ENCODE results near the gene SBNO2.
"Not testable (repeated sequence)": the region's sequence is repeated elsewhere in the genome, so short reads cannot be mapped to it uniquely, and the experiment has no call there.

SBNO2 gene

DNA sequence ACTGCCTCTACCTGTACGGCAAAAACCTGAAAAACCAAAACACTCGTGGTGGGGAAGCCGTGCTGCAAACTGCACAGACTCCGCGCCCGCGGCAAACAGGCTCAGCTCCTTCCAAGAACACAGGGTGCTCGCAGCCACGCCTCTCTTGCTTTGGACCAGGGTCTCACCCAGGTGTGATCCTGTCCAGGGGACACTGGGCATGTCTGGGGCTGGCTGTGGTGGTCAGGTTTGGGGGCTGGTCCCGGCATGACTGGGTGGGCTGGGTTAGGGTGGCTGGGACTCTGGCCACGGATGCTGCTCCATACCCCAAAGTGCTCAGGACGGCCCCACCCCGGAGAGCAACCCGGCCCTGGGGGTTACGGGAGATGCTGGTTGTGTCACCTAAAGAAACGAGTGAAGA is 56.4 kb downstream of the SBNO2 start:
- Histone ChIP-seq H3K9ac (ENCODE audit: low read depth, low read length, poor library complexity, severe bottlenecking) (no peak overlapping the region), H3K4me2 (ENCODE audit: low read depth, low read length, poor library complexity, severe bottlenecking) (no peak overlapping the region), H3K27me3 (ENCODE audit: insufficient read depth, low read length, poor library complexity, severe bottlenecking) (no peaks in the 10 kb centered on the region), H3K79me2 (ENCODE audit: insufficient read depth, low read length) (no peaks in the 10 kb centered on the region), H3F3A (ENCODE audit: low read depth) (no peaks in the 10 kb centered on the region), H3K9me2 (replicated peaks; ENCODE audit: low read depth, low read length) (no peaks in the 10 kb centered on the region), H2AFZ (ENCODE audit: low read length) (no peak overlapping the region), H3K9me3 (ENCODE audit: insufficient read depth, low read depth, low read length) (no peaks in the 10 kb centered on the region), H3K36me3 (ENCODE audit: insufficient read depth, low read length) (peaks cover 58% of the 10 kb centered on the region; the same call in 1 of the 2 replicates), H4K20me1 (ENCODE audit: insufficient read depth, low read length, poor library complexity, severe bottlenecking) (no peaks in the 10 kb centered on the region), H3K4me1 (ENCODE audit: insufficient read depth, low read length, poor library complexity, severe bottlenecking) (no peaks in the 10 kb centered on the region), H3K4me3 (ENCODE audit: low read length, poor library complexity, severe bottlenecking) (no peak overlapping the region)
- TF ChIP-seq EZH2phosphoT487 (IDR thresholded peaks at IDR 0.05; ENCODE audit: borderline replicate concordance): no peak
- TF ChIP-seq, protein P1, sequence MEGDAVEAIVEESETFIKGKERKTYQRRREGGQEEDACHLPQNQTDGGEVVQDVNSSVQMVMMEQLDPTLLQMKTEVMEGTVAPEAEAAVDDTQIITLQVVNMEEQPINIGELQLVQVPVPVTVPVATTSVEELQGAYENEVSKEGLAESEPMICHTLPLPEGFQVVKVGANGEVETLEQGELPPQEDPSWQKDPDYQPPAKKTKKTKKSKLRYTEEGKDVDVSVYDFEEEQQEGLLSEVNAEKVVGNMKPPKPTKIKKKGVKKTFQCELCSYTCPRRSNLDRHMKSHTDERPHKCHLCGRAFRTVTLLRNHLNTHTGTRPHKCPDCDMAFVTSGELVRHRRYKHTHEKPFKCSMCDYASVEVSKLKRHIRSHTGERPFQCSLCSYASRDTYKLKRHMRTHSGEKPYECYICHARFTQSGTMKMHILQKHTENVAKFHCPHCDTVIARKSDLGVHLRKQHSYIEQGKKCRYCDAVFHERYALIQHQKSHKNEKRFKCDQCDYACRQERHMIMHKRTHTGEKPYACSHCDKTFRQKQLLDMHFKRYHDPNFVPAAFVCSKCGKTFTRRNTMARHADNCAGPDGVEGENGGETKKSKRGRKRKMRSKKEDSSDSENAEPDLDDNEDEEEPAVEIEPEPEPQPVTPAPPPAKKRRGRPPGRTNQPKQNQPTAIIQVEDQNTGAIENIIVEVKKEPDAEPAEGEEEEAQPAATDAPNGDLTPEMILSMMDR (conservative IDR thresholded peaks at IDR 0.05; ENCODE audit: low read length): no peak

DNA sequence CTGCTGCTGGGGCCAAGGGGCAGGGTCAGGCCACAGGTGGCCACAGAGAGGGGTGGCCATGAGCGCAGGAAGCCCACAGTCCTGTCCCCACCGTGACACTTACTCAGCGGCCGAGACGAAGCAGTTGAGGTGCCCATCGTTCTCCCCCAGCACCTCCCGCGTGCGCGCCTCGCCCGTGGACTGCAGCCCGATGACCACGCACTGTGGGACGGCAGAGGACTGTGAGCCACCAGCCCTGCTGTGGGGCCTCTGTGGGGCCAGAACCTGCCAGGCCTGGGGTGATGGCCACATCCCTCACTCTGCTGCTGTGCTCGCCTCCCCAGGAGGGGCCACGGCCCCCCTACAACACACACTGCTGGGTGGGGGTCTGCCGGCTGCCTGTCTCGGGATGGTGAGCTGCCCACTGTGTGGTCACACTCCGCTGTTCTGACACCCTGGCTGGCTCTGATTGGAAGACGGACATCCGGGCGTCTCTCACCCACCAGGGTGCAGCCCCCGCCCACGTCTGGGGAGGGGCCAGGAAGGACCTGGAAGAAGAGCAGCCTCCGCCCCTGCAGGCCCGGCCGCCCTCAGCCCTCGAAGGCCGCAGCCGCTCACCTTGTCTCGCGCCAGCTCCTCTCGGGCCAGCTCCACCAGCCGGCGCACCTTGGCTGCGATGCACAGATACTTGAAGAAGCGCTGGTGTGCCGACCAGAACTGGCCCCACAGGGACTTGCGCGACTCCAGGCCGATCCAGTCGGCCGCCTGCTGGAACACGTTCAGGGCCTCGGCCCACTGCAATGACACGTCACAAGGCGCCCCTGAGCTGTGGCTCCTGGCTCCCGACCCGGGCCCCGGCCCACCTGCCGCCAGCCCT is 57.1 kb downstream of the SBNO2 start:
- Histone ChIP-seq H2AFZ (ENCODE audit: low read length) (no peak overlapping the region), H3K4me2 (ENCODE audit: low read depth, low read length, poor library complexity, severe bottlenecking) (no peak overlapping the region), H3K79me2 (ENCODE audit: insufficient read depth, low read length) (no peaks in the 10 kb centered on the region), H3K9me3 (ENCODE audit: insufficient read depth, low read depth, low read length) (no peaks in the 10 kb centered on the region), H3K4me1 (ENCODE audit: insufficient read depth, low read length, poor library complexity, severe bottlenecking) (no peaks in the 10 kb centered on the region), H3K36me3 (ENCODE audit: insufficient read depth, low read length) (peaks cover 53% of the 10 kb centered on the region; the same call in 1 of the 2 replicates), H3K27me3 (ENCODE audit: insufficient read depth, low read length, poor library complexity, severe bottlenecking) (no peaks in the 10 kb centered on the region), H3K4me3 (ENCODE audit: low read length, poor library complexity, severe bottlenecking) (no peak overlapping the region), H3F3A (ENCODE audit: low read depth) (no peaks in the 10 kb centered on the region), H3K9me2 (replicated peaks; ENCODE audit: low read depth, low read length) (no peaks in the 10 kb centered on the region), H3K9ac (ENCODE audit: low read depth, low read length, poor library complexity, severe bottlenecking) (no peak overlapping the region), H4K20me1 (ENCODE audit: insufficient read depth, low read length, poor library complexity, severe bottlenecking) (no peaks in the 10 kb centered on the region)
- no peak for TF ChIP-seq EZH2phosphoT487 (IDR thresholded peaks at IDR 0.05; ENCODE audit: borderline replicate concordance)
- TF ChIP-seq, protein P1 (conservative IDR thresholded peaks at IDR 0.05; ENCODE audit: low read length): no peak

DNA sequence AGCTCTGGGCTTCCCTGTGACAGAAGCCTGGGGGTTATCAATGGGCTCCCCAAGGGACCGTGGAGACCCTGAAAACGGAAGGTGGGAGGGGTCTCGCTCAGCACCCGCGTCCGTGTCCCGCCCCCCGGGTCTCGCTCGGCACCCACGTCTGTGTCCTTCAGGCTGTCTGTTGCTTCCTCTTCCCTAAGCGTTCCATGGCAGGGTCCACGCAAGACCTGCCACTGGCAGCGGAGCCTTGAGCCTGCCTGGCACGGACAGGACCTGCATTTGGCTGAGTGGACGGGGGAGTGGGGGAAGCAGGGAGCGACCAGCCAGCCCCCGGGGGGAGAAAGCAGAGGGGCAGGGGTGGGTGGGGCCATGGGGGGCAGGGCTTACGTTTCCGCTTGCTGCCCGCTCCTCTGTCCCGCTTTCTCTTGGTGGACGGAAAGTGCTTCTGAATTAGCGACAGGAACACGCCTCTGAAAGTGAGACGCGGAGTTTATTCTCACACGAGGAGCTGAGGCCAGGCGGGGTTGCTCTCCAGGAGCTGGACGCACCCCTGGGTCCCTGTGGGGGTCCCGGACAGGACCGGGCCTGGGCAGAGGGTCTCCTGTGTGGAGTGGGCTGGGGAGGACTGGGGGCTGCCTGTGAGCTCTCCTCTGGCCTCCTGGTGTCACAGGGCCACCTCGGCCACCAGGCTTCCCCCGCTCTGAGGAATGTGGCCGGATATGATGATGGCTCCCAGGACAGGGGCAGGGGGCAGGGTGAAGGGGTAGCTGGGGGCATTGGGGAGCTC is 58.2 kb downstream of the SBNO2 start:
- Histone ChIP-seq H3K4me3 (ENCODE audit: low read length, poor library complexity, severe bottlenecking) (no peak overlapping the region), H2AFZ (ENCODE audit: low read length) (no peak overlapping the region), H3K4me1 (ENCODE audit: insufficient read depth, low read length, poor library complexity, severe bottlenecking) (no peaks in the 10 kb centered on the region), H3F3A (ENCODE audit: low read depth) (no peaks in the 10 kb centered on the region), H3K9me2 (replicated peaks; ENCODE audit: low read depth, low read length) (no peaks in the 10 kb centered on the region), H4K20me1 (ENCODE audit: insufficient read depth, low read length, poor library complexity, severe bottlenecking) (no peaks in the 10 kb centered on the region), H3K9ac (ENCODE audit: low read depth, low read length, poor library complexity, severe bottlenecking) (no peak overlapping the region), H3K36me3 (ENCODE audit: insufficient read depth, low read length) (peaks cover 42% of the 10 kb centered on the region; the same call in 1 of the 2 replicates), H3K9me3 (ENCODE audit: insufficient read depth, low read depth, low read length) (no peaks in the 10 kb centered on the region), H3K27me3 (ENCODE audit: insufficient read depth, low read length, poor library complexity, severe bottlenecking) (no peaks in the 10 kb centered on the region), H3K4me2 (ENCODE audit: low read depth, low read length, poor library complexity, severe bottlenecking) (no peak overlapping the region), H3K79me2 (ENCODE audit: insufficient read depth, low read length) (no peaks in the 10 kb centered on the region)
- no peak for TF ChIP-seq EZH2phosphoT487 (IDR thresholded peaks at IDR 0.05; ENCODE audit: borderline replicate concordance)
- TF ChIP-seq, protein P1 (conservative IDR thresholded peaks at IDR 0.05; ENCODE audit: low read length): no peak

DNA sequence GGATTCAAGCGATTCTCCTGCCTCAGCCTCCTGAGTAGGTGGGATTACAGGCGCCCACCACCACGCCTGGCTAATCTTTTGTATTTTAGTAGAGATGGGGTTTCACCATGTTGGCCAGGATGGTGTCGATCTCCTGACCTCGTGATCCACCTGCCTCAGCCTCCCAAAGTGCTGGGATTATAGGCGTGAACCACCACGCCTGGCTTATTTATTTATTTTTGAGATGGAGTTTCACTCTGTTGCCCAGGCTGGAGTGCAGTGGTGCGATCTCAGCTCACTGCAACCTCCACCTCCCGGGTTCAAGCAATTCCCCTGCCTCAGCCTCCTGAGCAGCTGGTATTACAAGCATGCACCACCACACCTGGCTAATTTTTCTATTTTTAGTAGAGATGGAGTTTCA is 59.3 kb downstream of the SBNO2 start:
- not testable (repeated sequence) for H3K79me2 ChIP-seq (ENCODE audit: insufficient read depth, low read length); H3F3A ChIP-seq (ENCODE audit: low read depth); H3K4me1 ChIP-seq (ENCODE audit: insufficient read depth, low read length, poor library complexity, severe bottlenecking); H3K9me2 ChIP-seq (replicated peaks; ENCODE audit: low read depth, low read length); H3K4me3 ChIP-seq (ENCODE audit: low read length, poor library complexity, severe bottlenecking); H4K20me1 ChIP-seq (ENCODE audit: insufficient read depth, low read length, poor library complexity, severe bottlenecking); H3K9me3 ChIP-seq (ENCODE audit: insufficient read depth, low read depth, low read length); H2AFZ ChIP-seq (ENCODE audit: low read length); H3K9ac ChIP-seq (ENCODE audit: low read depth, low read length, poor library complexity, severe bottlenecking); H3K4me2 ChIP-seq (ENCODE audit: low read depth, low read length, poor library complexity, severe bottlenecking); H3K27me3 ChIP-seq (ENCODE audit: insufficient read depth, low read length, poor library complexity, severe bottlenecking)
- H3K36me3 ChIP-seq (ENCODE audit: insufficient read depth, low read length): peaks cover 31% of the 10 kb centered on the region; the same call in 1 of the 2 replicates

Data from Loucy (cell line).